GM12892 (cell line): ENCODE measurements around the gene POLG2.

Experiments used
- POLR2A ChIP-seq: IDR thresholded peaks from 2 replicates; pipeline ENCODE4 v1.6.1; 2011; ENCODE audit warnings: low read depth, low read length, control low read depth
- POLR2AphosphoS5 ChIP-seq: IDR thresholded peaks from 2 replicates; pipeline ENCODE4 v1.6.1; 2011; ENCODE audit warnings: low read depth, low read length, control low read depth
- TAF1 ChIP-seq: IDR thresholded peaks from 2 replicates; pipeline ENCODE4 v1.6.1; 2011; ENCODE audit warnings: low read depth, mild to moderate bottlenecking, control low read depth, low read length, borderline replicate concordance

GRCh38 chr17:64505340-64506200, 8.7 kb upstream of the POLG2 start:
- TF ChIP-seq TAF1 (peak; percentile 75; the same call in 1 of the 2 replicates), POLR2A (0 out of 2 replicates have a peak, but pooled peaks have one; percentile 56), POLR2AphosphoS5 (no peak)
